GM12801 (cell line): Measurements from ENCODE around the gene ARHGAP28.

ENCODE experiments used
- TF ChIP-seq, protein P1 (sequence below): IDR thresholded peaks from one replicate; pipeline ENCODE4 v1.5.1; 2011; ENCODE audit warnings: control low read depth; ENCODE audit not compliant: insufficient read length; ENCODE audit errors: extremely low read depth

ARHGAP28 gene

DNA sequence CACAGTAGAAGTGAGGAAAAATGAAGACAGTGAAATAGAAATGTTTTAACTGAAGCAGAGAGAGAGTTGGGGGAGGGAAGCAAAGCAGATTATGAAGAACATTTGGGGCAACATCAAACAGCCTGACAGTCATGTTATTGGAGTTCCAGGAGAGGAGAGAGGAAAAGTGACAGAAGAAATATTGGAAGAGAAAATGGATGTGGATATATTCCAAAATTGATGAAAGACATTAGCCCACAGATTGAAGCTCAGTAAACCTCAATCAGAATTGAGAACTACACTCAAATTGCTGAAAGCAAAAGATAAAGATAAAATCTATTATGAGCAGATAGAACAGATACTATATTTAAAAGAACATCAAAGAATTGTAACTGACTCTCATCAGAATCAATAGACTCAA lies 90.8 kb downstream of the ARHGAP28 start:
- TF ChIP-seq, protein P1, sequence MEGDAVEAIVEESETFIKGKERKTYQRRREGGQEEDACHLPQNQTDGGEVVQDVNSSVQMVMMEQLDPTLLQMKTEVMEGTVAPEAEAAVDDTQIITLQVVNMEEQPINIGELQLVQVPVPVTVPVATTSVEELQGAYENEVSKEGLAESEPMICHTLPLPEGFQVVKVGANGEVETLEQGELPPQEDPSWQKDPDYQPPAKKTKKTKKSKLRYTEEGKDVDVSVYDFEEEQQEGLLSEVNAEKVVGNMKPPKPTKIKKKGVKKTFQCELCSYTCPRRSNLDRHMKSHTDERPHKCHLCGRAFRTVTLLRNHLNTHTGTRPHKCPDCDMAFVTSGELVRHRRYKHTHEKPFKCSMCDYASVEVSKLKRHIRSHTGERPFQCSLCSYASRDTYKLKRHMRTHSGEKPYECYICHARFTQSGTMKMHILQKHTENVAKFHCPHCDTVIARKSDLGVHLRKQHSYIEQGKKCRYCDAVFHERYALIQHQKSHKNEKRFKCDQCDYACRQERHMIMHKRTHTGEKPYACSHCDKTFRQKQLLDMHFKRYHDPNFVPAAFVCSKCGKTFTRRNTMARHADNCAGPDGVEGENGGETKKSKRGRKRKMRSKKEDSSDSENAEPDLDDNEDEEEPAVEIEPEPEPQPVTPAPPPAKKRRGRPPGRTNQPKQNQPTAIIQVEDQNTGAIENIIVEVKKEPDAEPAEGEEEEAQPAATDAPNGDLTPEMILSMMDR = no peak

- TF ChIP-seq, protein P1 = no peak
These were observed 91.8 kb downstream of the ARHGAP28 start for GRCh38 chr18:6821356-6821755.

DNA sequence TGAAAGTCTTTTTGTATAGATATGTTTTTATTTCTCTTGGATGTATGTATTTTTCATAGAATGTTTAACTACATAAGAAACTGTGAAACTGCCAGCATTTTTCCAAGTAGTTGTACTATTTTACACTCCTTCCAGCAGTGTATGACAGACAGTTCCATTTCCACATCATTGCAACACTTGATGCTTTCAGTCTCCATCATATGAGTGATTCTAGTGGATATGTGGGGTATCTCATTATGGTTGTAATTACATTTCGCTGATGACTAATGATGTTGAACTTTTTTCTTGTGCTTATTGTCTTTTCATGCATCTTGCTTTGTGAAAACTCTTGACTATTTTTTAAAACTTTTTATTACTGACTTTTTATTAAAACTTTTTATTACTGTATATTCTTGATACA lies 101.4 kb downstream of the ARHGAP28 start:
- TF ChIP-seq, protein P1 = no peak

DNA sequence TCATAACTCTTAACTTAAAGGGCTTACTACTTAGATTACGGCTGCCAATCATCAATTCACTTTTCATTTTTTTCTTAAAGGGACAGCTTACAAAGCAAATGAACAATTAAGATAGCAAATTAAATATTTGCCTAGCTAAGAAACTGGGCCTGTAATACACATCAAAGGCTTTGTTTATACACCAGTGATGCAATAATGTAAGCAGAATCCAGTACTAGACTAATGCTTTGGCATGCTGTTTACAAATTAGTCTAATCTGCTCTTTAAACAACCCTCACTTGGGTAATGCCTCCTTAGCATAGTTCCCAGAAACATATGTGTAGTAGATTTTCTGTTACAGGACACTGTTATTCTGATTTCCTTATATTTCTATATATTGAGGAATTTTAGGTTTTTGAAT lies 105.8 kb downstream of the ARHGAP28 start:
- TF ChIP-seq, protein P1 = no peak

DNA sequence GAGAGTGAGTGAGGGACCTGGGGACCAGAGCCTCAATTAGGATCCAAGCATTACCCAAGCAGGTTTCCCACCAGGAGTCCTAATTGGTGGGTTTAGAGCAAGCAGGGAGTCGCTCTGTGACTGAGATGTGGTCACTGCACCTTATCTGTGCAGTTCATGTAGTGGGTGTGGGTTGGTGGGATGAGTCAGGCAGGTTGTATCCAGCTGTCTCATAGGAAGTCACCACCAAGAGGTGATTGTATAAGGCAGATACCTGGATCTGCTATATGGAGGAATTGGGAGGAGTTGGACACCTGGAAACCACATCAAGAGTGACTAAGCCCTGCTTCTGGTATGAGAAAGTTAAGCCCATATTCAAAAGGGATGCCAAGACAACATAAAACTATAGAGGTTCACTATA lies 106.8 kb downstream of the ARHGAP28 start:
- TF ChIP-seq, protein P1 = no peak

DNA sequence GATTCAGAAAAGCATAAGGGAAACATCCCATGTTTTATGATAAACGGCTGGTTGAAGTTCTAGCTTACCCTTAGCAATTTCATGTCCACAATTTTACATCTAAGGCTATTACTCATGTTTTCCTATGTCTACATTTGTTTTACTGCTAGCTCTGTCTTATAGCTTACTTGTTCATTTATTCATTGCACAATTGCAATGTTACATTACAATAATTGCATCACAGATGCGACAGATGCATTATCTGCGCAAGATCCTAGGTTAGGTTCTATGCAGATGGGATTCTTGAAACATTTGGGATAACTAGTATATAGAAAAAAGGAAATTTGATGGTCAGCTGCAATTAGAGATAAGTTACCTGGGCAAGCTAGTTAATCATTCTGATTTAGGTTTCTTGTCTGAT lies 108.4 kb downstream of the ARHGAP28 start:
- TF ChIP-seq, protein P1 = no peak

DNA sequence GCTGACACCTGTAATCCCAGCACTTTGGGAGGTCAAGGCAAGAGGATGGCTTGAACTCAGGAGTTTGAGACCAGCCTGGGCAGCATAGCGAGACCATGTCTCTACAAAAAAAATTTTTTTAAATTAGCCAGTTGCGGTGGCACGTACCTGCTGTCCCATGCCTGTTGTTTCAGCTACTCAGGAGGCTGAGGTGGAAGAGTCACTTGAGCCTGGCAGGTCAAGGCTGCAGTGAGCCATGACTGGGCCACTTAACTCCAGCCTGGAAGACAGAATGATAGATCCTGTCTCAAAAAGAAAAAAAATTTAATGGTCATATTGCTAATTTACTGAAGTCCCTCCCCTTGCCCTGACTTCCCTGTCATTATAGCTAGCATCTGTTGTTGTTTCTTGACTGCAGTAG lies 112.6 kb downstream of the ARHGAP28 start:
- TF ChIP-seq, protein P1 = no peak

DNA sequence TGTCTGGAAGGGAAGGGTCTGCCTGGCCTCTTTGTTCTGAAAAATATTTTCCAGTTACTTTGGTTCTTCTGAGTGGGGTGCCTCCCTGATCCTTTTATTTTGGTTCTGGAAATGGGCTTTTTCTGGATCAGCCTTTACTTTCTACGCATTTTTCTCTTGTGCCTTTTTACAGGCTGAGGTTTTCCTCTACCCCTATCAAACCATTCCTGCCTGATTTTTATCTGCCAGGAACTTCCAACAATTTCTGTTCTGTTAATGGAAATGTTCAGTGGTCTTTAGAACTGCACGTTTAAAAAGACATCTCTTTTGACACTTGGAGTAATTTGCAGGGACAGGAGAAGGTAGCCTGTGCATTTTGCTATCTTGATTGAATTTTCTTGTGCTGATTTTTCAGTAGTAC lies 113.8 kb downstream of the ARHGAP28 start:
- TF ChIP-seq, protein P1 = no peak
